Hepatocyte (in vitro differentiated cells): ENCODE results near the gene ZNF793. TPM values are rescaled to one million over a fixed set of nuclear protein-coding genes. Genes with fewer than 3 reads are reported as not detected.

Experiments used
- DNase-seq: peaks from one replicate; pipeline ENCODE4 v3.0.0-alpha.2; 2016; ENCODE audit warnings: low spot score
- H2AFZ ChIP-seq: fragments of 200-600 bp; sonication (generic); 2 replicates; pipeline ENCODE4 v1.6.0; 2016; ENCODE audit warnings: antibody characterized with exemption, mild to moderate bottlenecking
- H3K27ac ChIP-seq: fragments of 200-600 bp; sonication (generic); 2 replicates; pipeline ENCODE4 v1.5.1; 2016; ENCODE audit warnings: mild to moderate bottlenecking
- H3K27me3 ChIP-seq: fragments of 200-600 bp; sonication (generic); 2 replicates; pipeline ENCODE4 v1.6.1; 2016
- H3K36me3 ChIP-seq: fragments of 200-600 bp; sonication (generic); replicated peaks from 2 replicates; pipeline ENCODE4 v1.5.1; 2016; ENCODE audit warnings: low read depth; ENCODE audit not compliant: insufficient read depth
- H3K4me1 ChIP-seq: fragments of 200-600 bp; sonication (generic); 2 replicates; pipeline ENCODE4 v1.5.1; 2016; ENCODE audit warnings: mild to moderate bottlenecking, moderate library complexity; ENCODE audit not compliant: insufficient read depth
- H3K4me2 ChIP-seq: fragments of 200-600 bp; sonication (generic); 2 replicates; pipeline ENCODE4 v1.6.0; 2016
- H3K4me3 ChIP-seq: fragments of 200-600 bp; sonication (generic); 2 replicates; pipeline ENCODE4 v1.5.1; 2016; ENCODE audit warnings: mild to moderate bottlenecking
- H3K79me2 ChIP-seq: fragments of 200-600 bp; sonication (generic); 2 replicates; pipeline ENCODE4 v1.6.0; 2017; ENCODE audit warnings: mild to moderate bottlenecking
- H3K9me2 ChIP-seq: fragments of 200-600 bp; sonication (generic); replicated peaks from 2 replicates; pipeline ENCODE4 v1.6.0; 2017; ENCODE audit warnings: mild to moderate bottlenecking; ENCODE audit not compliant: insufficient read depth
- H3K9me3 ChIP-seq: fragments of 200-600 bp; sonication (generic); 2 replicates; pipeline ENCODE4 v1.5.1; 2016; ENCODE audit warnings: low read depth, mild to moderate bottlenecking
- H4K20me1 ChIP-seq: fragments of 200-600 bp; sonication (generic); 2 replicates; pipeline ENCODE4 v1.6.0; 2016; ENCODE audit warnings: mild to moderate bottlenecking; ENCODE audit not compliant: insufficient read depth, poor library complexity, severe bottlenecking
- CTCF ChIP-seq: fragments of 200-600 bp; sonication (generic); IDR thresholded peaks from 2 replicates; pipeline ENCODE4 v1.5.1; 2016; ENCODE audit warnings: antibody characterized with exemption, mild to moderate bottlenecking; ENCODE audit not compliant: poor library complexity
- EZH2 ChIP-seq: fragments of 200-600 bp; sonication (generic); IDR thresholded peaks from 2 replicates; pipeline ENCODE4 v1.6.1; 2016; ENCODE audit warnings: antibody characterized with exemption, mild to moderate bottlenecking, borderline replicate concordance
- EZH2phosphoT487 ChIP-seq: fragments of 200-600 bp; sonication (generic); IDR thresholded peaks from one replicate; pipeline ENCODE4 v1.6.1; 2018; ENCODE audit warnings: antibody characterized with exemption, mild to moderate bottlenecking, low read depth, moderate library complexity; ENCODE audit not compliant: unreplicated experiment, severe bottlenecking
- WGBS: methylation state at CpG from one replicate; pipeline ENCODE4 v1.1.6; 2016; ENCODE audit warnings: low lambda C conversion rate; ENCODE audit errors: missing lambda C conversion rate; 5-methylcytosine and 5-hydroxymethylcytosine counted together
- polyA plus RNA-seq: library from polyadenylated mRNA; unstranded; fragments of >200 nt; fragmentation: Nextera tagmentation; extraction: Ambion mirVana; gene quantifications from 2 replicates; pipeline ENCODE4 v1.2.1, GENCODE V29; 2016
- total RNA-seq: library from RNA; depleted of rRNA; stranded (reverse); fragments of >200 nt; gene quantifications from 2 replicates; pipeline ENCODE4 v1.2.3, GENCODE V29; 2014

The ZNF793 gene
- total and polyA plus RNA-seq, 2 experiments from 2014 or later: 5.8 to 6.2 TPM

DNA sequence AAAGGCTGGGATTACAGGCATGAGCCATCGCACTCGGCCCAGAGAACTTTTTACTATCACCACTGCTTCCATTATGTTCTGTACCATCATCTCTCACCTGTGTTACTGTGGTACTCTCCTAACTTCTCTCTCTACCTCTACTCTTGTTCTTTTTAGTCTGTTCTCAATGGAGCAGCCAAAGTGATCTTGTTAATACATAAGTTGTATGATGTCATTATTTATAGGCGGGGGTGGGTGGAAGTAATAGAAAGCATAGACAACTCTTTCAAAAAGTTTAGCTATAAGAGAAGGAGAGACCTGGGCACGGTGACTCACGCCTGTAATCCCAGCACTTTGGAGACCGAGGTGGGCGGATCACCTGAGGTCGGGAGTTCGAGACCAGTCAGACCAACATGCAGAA lies 34.6 kb upstream of the ZNF793 start:
- Histone ChIP-seq H2AFZ (no peak overlapping the region), H4K20me1 (no peaks in the 10 kb centered on the region), H3K79me2 (peaks cover 32% of the 10 kb centered on the region), H3K9me3 (peaks cover 13% of the 10 kb centered on the region), H3K27me3 (no peaks in the 10 kb centered on the region), H3K9me2 (no peaks in the 10 kb centered on the region), H3K27ac (no peak overlapping the region), H3K4me3 (no peak overlapping the region), H3K36me3 (peaks cover 4% of the 10 kb centered on the region), H3K4me2 (no peak overlapping the region), H3K4me1 (peaks cover 6% of the 10 kb centered on the region)
- DNase-seq: no peak
- TF ChIP-seq CTCF (no peak), EZH2 (no peak), EZH2phosphoT487 (no peak)
- 96% methylated on average over 9 of the region's 9 CpGs for WGBS

- Histone ChIP-seq H2AFZ (no peak overlapping the region), H3K4me2 (no peak overlapping the region), H3K4me3 (peak overlapping the region; percentile 5), H3K9me3 (peaks cover 63% of the 10 kb centered on the region), H4K20me1 (no peaks in the 10 kb centered on the region), H3K27me3 (no peaks in the 10 kb centered on the region), H3K27ac (no peak overlapping the region), H3K4me1 (no peaks in the 10 kb centered on the region), H3K9me2 (no peaks in the 10 kb centered on the region), H3K36me3 (peaks cover 20% of the 10 kb centered on the region), H3K79me2 (no peaks in the 10 kb centered on the region)
- 98% methylated on average over 8 of the region's 8 CpGs for WGBS
- no peak for TF ChIP-seq CTCF
- no peak for TF ChIP-seq EZH2phosphoT487
- TF ChIP-seq EZH2: no peak
- DNase-seq: no peak
Measured at GRCh38 chr19:37484406-37485168, 22.2 kb upstream of the ZNF793 start.

- 75% methylated on average over 3 of the region's 3 CpGs for WGBS
- Histone ChIP-seq H3K9me3 (peaks cover 2% of the 10 kb centered on the region), H3K27ac (no peak overlapping the region), H3K4me3 (no peak overlapping the region), H3K9me2 (no peaks in the 10 kb centered on the region), H3K4me1 (no peaks in the 10 kb centered on the region), H3K36me3 (no peaks in the 10 kb centered on the region), H2AFZ (no peak overlapping the region), H3K4me2 (no peak overlapping the region), H3K27me3 (no peaks in the 10 kb centered on the region), H4K20me1 (no peaks in the 10 kb centered on the region), H3K79me2 (no peaks in the 10 kb centered on the region)
- DNase-seq: no peak
- TF ChIP-seq EZH2 (no peak), EZH2phosphoT487 (no peak), CTCF (no peak)
Measured at GRCh38 chr19:37492213-37492612, 14.5 kb upstream of the ZNF793 start.
